GM19239 (cell line): Measurements from ENCODE around the gene TTC39C.
A peak's percentile ranks its signal among the peaks of the same experiment; 100 is the strongest.
"Not testable (repeated sequence)": the region's sequence is repeated elsewhere in the genome, so short reads cannot be mapped to it uniquely, and the experiment has no call there.

Experiments used
- DNase-seq: peaks from one replicate; pipeline ENCODE4 v3.0.0; 2011; ENCODE audit warnings: low spot score; ENCODE audit not compliant: insufficient read length
- FAIRE-seq: peaks from 2 replicates; lab custom pipeline; 2011; peaks lifted over from hg19 to GRCh38; lab: Jason Lieb, UNC

Gene TTC39C

GRCh38 chr18:24014986-24015638 is 558 bp downstream of the TTC39C start:
- no peak for FAIRE-seq

DNA sequence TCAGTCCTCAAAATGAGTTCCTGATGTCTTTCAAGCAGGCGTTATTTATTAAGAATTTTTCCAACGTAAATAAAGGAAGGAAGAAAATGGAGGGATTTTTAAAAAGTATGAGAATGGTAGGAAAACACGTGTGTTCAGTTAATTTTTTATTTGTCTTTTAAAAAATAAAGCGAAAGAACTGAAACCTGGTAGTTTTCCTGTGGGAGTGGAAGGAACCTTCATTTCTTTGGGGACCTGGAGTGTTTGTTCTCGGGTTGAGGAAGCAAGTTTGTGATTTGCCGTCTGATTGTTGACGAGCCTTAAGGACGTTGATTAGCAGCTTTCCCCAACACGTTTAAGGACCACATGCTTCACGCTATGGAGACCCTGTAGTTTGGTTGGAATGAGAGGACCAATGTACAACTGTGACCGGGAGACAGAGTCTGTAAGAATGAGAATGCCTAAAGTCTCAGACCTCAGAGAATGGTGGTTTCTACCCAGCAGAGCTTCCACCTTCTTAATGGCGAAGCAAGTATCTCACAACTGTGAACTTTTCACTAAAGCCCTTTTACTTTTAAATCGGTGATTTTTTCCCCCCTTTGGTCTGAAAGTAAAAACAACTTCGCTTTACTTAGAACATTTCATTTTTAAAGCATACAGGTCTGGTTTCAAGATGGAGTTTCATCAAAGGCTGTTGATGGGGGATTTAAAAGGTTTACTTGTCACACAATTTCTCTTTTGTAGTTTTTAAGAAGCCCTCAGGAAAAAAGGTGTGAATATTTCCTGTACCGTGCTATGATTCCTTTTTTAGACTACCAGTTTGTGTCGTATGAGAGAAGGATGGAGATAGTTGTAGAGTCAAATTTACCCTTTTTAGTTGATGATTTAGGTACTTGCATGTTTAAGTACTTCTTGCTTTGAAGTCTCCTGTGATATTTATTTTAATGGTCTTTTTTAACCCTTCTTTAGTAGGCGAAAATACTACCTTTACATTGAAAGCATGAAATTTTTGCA is 1.4 kb downstream of the TTC39C start:
- DNase-seq (no peak), FAIRE-seq (peak; percentile 85)

More at GRCh38 chr18:24014986-24015638, 558 bp downstream of the TTC39C start:
- no peak for DNase-seq

GRCh38 chr18:24016643-24017042 is 2.1 kb downstream of the TTC39C start:
- no peak for DNase-seq

DNA sequence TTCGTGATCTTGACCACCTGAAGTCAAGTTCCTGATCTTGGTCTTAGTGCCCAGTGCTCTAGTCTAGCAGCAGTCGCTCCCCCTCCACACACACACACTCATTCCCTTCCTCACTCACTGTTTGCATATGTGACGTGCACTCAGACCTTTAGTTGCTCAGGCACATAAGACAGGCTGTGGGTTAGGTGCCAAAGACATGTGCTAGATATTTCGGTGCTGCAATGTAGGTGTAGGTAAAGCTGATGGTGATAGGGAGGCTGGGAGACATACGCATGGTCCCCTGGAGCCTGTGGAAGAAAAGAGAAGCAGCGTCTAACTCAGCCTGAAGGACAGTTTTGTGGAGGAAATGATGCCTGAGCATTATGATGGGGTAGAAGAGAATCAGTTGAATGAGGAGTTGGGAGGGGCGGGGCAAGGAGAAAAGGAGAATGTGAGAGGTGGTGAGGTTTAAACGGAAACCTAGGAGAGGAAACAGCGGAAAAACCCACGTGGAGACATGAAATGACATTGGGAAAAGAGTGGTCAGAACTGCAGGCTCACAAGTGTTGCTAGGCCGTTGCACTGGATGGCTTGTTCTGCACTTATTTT is 3.8 kb downstream of the TTC39C start:
- FAIRE-seq = no peak

More at GRCh38 chr18:24016643-24017042, 2.1 kb downstream of the TTC39C start:
- peak; percentile 78 for FAIRE-seq

GRCh38 chr18:24019641-24020331 is 5.2 kb downstream of the TTC39C start:
- peak; percentile 52 for DNase-seq
- FAIRE-seq = peak; percentile 98

More for the DNA sequence above, 3.8 kb downstream of the TTC39C start:
- DNase-seq = no peak

DNA sequence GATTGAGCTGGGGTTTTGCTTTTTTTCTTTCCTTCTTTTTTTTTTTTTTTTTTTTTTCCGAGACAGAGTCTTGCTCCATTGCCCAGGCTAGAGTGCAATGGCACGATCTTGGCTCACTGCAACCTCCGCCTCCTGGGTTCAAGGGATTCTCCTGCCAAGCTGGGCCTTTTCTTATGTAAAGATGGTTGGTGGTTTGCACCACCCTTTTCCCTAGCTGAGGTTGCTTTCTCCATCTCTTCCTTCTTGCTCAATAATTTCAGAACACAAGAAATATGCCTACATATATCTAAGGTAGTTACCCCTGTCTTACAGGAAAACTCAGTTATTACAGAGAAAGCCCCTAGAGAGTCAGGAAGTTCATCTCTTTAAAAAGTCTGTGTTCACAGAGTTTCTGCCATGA is 7.0 kb downstream of the TTC39C start:
- no peak for FAIRE-seq
- DNase-seq = no peak

GRCh38 chr18:24022161-24022560 is 7.6 kb downstream of the TTC39C start:
- FAIRE-seq = no peak
- DNase-seq = no peak

- no peak for FAIRE-seq
Observed at GRCh38 chr18:24023185-24023814, 8.7 kb downstream of the TTC39C start.

GRCh38 chr18:24024425-24024824 is 9.9 kb downstream of the TTC39C start:
- DNase-seq = no peak
- no peak for FAIRE-seq

More at GRCh38 chr18:24023185-24023814, 8.7 kb downstream of the TTC39C start:
- DNase-seq = no peak

DNA sequence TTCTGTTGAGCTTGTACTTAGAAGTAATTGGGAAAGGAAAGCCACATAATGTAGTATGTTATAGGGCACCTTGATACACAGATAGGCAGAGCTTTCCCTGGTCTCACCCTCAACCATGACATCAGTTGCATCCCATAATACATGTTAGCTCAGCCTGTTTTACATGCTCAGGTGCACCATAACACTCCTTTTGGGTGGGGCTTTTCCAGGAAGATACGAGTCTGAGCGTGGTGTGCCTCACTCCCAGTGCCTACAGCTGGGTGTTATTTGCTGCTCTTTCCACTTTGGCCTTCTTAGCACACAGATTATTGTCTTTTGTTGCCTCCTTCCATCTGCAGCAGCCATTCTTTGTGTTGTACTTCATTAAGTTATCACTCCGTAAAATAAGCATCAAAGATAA is 11.9 kb downstream of the TTC39C start:
- FAIRE-seq (no peak), DNase-seq (no peak)

GRCh38 chr18:24027156-24027827 is 12.7 kb downstream of the TTC39C start:
- DNase-seq (no peak), FAIRE-seq (no peak)

DNA sequence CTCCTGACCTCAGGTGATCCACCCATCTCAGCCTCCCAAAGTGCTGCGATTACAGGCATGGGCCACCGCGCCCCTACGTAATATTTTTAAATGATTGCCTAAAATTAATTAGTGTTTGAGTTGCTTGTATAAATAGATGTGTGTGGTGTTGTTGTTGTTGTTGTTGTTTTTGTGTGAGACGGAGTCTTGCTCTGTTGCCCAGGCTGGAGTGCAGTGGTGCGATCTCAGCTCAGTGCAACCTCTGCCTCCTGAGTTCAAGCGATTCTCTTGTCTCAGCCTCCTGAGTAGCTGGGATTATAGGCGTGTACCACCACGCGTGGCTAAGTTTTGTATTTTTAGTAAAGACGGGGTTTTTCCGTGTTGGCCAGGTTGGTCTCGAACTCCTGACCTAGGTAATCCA is 14.4 kb downstream of the TTC39C start:
- not testable (repeated sequence) for DNase-seq, FAIRE-seq

DNA sequence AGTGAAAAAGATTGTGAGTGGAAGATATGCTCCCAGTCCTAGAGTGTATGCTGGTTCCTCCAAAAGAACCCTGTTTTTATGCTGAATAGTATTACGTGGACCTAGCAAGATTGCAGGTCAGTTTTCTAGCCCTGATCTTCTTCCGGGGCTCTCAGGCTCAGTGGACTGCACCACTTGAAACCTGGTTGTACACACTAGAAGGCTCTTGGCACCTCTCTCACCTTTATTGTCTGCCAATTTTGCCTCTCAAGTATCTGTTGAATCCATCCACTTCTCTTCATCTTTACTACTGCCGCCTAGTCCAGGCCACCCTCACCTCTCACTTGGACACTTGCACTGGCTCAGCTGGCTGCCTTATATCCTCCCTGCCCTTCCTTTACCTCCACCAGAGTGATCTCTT is 16.8 kb downstream of the TTC39C start:
- DNase-seq = no peak
- FAIRE-seq = no peak

- FAIRE-seq (no peak), DNase-seq (no peak)
Observed at GRCh38 chr18:24031916-24032315, 17.4 kb downstream of the TTC39C start.

DNA sequence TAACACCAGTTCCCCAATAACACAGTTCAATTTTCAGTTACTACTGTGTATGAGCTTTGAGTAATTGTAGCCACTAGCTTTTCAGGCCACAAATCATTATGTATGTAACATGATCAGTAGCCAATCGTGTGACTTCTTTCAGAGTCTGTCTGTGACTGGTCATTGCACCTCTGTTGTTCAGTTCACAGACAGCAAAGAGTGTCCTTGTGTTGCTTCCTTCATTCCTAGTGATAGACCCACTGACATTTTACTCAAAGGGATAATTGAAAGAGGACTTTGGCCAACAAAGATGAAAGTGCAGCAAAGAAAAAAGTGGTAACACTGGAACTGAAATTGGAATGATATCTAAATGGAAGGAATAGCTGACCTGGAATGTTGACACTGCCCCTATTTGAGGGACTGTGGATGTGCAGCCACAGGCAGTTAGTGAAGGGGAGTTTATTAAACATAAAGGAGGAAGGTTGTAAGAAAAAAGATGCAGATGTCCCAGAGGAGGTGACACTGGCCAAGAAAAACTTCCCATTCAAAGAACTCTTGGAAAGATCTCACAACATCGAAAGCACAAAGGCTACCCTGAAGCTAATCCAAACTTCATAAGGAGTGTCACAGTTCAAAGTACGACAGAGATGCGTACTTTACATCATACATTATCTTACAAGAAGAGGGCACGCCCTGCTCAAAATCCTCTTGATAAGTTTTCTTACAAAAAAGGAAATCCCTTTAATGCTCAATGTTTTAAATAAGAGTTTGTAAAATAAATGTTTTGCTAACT is 19.3 kb downstream of the TTC39C start:
- DNase-seq = no peak
- no peak for FAIRE-seq

GRCh38 chr18:24035316-24035715 is 20.8 kb downstream of the TTC39C start:
- FAIRE-seq (no peak), DNase-seq (no peak)

GRCh38 chr18:24039671-24040070 is 25.1 kb downstream of the TTC39C start:
- DNase-seq (no peak), FAIRE-seq (no peak)

DNA sequence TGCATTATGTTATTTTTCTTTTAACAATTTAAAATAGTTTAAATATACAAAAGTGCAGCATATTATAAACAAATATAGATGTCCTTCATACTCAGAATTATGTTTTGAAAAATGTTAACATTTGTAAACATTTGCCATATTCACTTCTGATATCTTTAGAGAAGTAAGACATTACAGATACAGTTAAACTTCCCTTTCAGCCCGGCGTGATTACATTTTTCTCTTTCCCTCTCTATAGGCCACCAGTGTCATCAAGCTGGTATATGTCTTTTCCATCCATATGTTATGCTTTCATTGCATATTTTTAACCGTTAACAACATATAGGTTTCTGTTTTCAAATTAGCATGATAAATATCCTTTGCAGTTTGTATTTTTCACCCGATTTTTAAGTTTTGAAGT is 27.1 kb downstream of the TTC39C start:
- no peak for DNase-seq

More for the DNA sequence above, 27.1 kb downstream of the TTC39C start:
- FAIRE-seq = no peak
